ENCODE measurements around the gene ASB6.
"Not testable (repeated sequence)": the region's sequence is repeated elsewhere in the genome, so short reads cannot be mapped to it uniquely, and the experiment has no call there.

The ASB6 gene

GRCh38 chr9:129643706-129644105 is 1.8 kb upstream of the ASB6 start:
- ATAC-seq = no peak

GRCh38 chr9:129640871-129641749 is 841 bp downstream of the ASB6 start:
- no peak for ATAC-seq

GRCh38 chr9:129640086-129640870 is 1.7 kb downstream of the ASB6 start:
- no peak for ATAC-seq

- no peak for ATAC-seq
Measured at GRCh38 chr9:129639756-129640085, 2.2 kb downstream of the ASB6 start.

- no peak for ATAC-seq
Measured at GRCh38 chr9:129639034-129639630, 2.8 kb downstream of the ASB6 start.

- no peak for ATAC-seq
Measured at GRCh38 chr9:129637673-129638439, 4.1 kb downstream of the ASB6 start.

GRCh38 chr9:129637102-129637501 is 4.8 kb downstream of the ASB6 start:
- no peak for ATAC-seq

GRCh38 chr9:129636343-129636742 is 5.6 kb downstream of the ASB6 start:
- ATAC-seq = not testable (repeated sequence)

GRCh38 chr9:129635099-129636065 is 6.6 kb downstream of the ASB6 start:
- no peak for ATAC-seq

GRCh38 chr9:129633848-129634247 is 8.1 kb downstream of the ASB6 start:
- no peak for ATAC-seq

- no peak for ATAC-seq
Measured at GRCh38 chr9:129633207-129633606, 8.7 kb downstream of the ASB6 start.

GRCh38 chr9:129632460-129632859 is 9.5 kb downstream of the ASB6 start:
- no peak for ATAC-seq

GRCh38 chr9:129631674-129632129 is 10.2 kb downstream of the ASB6 start:
- ATAC-seq = no peak

GRCh38 chr9:129630967-129631673 is 10.8 kb downstream of the ASB6 start:
- peak in 1 of 2 donors; percentile 34 for ATAC-seq

- ATAC-seq = no peak
Measured at GRCh38 chr9:129629251-129629820, 12.6 kb downstream of the ASB6 start.

GRCh38 chr9:129628709-129629108 is 13.2 kb downstream of the ASB6 start:
- no peak for ATAC-seq

- no peak for ATAC-seq
Measured at GRCh38 chr9:129627556-129628440, 14.2 kb downstream of the ASB6 start.

- peak; percentile 15 to 18 for ATAC-seq
Measured at GRCh38 chr9:129626625-129627284, 15.2 kb downstream of the ASB6 start.
